IPS DF 4.7 (cell line): ENCODE results near the gene SLC35B1.
A peak's percentile ranks its signal among the peaks of the same experiment; 100 is the strongest.

Experiments used
- DNase-seq: peaks from one replicate; pipeline ENCODE4 v3.0.0-alpha.2; 2013; ENCODE audit warnings: low spot score; ENCODE audit errors: extremely low read depth

The SLC35B1 gene

DNA sequence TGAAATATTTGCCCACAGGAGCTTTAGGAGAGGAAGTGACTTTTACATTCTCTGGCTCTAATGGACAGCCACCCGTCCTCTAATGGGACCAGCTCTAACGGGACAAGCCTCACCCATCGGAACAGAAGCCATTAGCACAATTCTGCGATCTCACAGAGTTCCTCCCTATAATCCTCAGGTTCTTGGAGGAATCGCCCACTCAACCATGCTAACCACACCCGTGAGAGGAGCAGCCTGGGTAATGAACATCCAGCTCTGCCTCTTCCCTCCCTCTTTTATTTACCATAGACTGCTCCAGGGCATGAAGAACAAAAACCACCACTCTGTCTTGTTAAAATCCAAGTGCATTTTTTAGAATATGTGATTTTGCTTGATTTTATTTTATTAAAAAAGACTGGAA lies 6.8 kb downstream of the SLC35B1 start:
- DNase-seq: no peak

DNA sequence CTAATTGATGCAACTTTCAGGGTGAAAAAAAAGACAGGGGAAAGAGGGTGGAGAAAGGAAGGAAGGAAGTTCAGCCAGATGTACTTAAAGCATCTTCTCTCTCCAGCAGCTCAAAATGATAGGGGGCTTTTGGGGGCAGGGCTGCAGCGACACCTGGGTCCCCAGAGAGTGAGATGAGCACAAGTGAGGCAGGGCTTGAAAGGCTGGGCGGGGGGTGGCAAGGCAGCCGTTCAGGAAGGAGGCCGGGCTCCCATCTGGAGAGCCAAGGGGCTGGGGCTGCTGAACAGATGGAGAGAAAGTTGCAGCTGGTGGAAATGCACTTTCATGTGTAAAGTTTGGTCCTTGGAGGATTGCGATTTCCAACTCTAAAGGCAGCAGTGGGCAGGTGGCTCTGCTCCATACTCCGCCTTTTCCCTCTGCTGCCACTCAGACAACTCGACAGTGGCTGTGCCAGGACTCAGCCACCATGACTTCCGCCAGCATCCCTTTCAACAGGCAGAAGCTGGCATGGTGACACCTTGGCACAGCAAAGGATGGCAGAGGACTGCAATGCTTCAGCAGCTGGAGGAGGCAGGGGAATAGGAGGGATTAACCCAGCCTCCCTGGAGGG lies 7.7 kb downstream of the SLC35B1 start:
- DNase-seq: no peak

DNA sequence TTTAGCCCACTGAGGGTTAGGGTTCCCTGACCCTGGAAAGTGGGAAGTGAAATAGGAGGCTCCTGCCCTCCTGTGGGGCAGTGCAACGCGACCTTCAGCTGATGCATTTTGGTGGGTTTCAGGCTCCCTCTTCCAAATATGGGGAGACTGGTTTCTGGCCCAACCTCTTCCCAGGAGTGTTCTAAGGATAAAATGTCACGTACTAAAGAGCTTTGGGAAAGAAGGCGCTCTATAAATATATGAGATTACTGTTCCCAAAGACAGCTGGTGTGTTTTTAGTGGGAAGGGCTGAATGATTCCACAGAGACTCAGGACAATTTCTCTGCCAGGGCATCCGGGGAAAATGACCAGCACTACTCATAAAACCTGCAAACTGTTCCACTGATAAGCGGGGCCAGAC lies 9.8 kb downstream of the SLC35B1 start:
- DNase-seq: no peak

DNA sequence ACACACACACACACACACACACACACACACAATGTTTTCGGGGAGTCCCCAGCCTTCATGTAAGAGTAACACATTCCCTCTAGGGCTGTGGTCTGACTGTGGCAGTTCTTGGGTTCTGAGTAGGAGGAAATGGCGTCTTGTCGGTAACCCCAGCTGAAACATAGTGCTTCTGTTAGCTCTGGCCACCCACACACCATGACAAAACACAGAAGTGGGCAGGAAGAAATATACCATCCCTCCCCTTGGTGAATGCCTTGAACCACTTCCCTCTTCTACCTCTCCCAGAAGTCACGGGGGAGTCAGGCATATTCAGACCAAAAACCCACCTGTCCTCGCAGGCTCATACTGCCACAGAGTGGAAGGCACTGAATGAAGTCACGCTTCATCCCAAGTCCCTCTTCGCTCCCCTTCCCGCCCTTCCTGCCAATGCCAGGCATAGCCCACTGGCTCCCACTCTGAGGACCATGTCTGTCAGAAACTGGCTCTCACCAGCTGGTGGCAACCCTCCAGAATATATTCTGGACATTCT lies 11.5 kb downstream of the SLC35B1 start:
- DNase-seq: no peak

DNA sequence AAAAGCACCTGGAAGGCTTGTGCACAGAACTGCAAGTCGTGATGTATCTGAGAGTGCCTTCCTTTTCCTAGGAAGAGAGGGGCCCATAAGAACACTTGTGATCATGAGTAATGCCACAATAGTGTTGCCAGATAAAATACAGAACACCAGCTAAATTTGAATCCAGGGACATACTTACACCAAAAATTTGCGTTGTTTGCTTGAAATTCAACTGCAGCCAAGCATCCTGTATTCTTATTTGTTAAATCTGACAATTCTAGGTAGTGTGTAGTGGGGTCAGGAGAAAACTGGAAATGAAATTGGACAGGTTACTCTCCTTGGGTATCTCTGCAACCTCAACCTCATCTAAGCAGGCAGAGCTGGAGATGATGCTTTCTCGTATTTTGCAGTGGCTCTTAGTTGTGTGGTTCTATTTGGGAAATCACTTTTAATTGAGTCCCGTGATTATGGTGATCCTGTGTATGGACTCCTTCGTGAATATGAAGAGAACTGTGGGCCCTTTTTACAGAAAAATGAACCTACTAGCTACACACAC lies 12.0 kb downstream of the SLC35B1 start:
- no peak for DNase-seq

DNA sequence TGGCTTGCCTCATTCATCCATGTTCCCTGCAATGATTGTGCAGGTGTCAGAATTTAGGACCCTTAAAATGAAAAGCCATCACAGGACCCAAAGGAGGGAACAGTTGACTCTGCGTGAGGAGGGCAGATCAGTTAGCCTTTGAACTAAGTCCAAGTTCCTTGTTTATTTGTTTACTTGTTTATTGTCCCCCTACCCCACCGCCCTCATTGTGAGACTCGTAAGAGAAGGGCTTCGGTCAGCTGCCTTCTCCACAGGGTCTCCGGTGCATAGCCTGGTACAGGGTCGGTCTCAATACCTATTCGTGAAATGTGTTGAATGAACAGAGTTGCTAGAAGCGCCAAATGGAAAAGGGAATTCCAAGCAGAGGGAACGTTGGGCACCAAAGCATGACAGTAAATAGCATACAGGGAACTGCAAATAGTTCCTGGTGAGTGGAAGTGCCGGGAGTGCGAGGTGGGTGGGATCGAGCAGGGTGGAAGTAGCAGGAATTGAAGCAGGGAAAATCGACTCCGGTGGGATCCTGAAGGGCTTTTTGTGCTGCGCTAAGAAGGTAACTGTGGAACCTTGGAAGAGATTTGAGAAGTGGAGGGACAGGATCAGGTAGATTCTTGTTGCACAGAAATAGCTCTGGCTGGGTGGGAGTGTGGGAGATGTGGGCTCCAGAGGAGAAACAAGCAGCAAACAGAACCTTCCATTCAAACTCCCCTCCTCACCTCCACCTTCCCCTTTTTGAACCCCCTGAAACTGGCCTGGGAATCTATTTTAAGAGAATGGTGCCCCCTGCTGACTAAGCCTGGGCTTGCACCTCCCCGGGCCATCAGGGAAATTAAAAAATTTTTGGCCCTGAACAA lies 12.7 kb downstream of the SLC35B1 start:
- no peak for DNase-seq

DNA sequence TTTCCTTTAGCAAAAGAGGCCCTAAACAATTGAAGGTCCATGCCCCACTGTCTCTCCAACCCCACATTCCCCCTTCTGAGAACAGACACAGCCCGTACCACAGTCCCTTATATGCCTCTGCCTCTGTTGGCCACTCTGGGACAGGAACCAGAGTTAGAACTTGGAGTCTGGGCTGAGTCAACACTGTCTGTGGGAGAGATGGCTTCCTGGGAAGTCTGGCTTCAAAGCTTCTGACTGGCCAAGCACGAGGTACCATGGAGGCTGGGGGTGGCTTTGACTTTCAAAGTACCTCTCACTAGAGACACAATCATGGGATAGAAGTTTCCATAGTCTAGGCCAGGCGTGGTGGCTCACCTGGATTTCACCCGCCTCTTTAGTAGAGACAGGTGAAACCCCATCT lies 15.0 kb downstream of the SLC35B1 start:
- no peak for DNase-seq

DNA sequence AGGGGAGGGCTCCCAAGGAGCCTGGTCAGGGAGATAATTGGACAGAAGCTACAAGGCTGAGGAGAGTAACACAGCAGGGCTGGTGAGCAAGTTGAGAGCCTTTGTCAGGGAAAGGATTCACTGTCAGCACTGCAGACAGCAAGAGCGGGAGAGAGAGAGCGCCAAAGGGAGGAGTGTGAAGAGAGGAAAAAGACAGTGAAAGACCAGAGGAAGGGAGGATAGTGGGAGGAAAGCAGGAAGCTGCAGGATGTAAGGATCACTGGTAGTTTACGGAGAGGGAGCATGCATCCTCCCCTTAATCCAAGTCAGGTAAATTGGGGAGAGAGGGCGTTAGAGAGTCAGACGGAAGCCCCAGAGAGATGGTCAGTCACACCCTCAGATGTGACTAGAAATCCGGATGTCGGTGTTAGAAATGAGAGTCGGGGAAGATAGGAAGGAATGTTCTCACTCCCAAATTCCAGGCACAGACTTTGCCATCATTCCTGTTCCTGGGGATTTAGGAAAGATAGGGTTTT lies 16.0 kb downstream of the SLC35B1 start:
- no peak for DNase-seq

DNA sequence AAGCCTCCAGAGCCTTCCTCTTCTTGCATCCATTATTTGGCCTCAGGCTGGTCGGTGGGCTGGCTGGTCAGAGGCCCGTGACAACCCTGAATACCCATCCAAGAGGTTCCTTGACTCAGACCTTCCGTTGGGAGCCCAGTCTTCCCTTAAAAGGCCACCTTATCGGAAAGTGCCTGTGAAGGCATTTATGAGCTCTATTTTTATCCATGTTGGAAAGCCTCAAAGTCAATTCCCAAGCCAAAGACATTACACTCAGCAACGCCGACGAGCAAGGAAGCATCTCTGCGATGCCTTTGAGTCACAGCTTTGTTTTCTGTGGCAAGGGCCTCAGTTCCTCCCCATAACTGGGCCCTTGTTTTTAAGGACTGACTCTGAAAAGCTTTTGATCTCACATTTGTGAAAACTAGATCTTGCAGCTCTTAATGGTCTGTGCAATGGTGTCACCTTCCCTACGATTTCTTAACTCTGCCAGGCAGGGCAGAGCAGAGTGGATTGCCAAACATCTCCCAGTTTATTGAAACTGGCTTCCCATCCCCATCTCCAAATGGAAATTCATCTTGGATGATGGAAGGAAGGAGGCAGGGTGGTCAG lies 16.6 kb downstream of the SLC35B1 start:
- DNase-seq: no peak

DNA sequence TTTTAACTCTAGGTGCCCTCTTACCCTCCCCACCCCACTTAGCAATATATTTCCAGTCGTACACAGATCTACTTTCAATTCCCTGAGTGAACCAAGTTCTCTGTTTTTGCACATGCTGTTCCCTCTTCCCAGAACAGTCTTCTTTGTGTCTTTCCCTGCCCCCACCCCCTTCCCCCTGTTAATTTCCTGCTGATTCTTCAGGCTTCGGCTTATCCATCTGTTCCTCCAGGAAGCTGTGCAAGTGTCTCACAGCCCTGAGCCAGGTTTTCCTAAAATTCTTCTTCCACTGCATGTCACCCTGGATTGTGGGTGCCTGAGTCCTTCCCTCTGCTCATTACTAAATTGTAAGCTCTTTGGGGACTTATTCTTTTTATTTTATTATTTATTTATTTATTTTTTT lies 17.5 kb downstream of the SLC35B1 start:
- no peak for DNase-seq

DNA sequence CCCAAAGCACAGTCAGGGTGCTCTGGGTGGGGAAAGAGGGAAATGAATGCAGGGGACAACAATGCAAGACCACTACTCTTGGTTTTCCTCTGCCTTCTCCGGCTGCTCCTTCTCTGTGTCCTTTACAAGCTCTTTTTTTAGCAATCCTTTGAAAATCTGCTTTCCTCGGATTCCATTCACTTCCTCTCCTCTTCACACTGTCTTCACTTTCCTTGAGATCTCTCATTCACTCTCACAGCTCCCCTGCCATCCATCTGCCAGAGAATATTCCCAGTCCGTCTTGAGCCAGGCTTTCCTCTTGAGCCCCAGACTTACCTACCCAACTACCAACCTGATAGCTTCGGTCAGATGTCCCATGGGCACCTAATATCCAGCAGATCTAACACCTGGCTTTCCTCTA lies 18.9 kb downstream of the SLC35B1 start:
- DNase-seq: no peak

DNA sequence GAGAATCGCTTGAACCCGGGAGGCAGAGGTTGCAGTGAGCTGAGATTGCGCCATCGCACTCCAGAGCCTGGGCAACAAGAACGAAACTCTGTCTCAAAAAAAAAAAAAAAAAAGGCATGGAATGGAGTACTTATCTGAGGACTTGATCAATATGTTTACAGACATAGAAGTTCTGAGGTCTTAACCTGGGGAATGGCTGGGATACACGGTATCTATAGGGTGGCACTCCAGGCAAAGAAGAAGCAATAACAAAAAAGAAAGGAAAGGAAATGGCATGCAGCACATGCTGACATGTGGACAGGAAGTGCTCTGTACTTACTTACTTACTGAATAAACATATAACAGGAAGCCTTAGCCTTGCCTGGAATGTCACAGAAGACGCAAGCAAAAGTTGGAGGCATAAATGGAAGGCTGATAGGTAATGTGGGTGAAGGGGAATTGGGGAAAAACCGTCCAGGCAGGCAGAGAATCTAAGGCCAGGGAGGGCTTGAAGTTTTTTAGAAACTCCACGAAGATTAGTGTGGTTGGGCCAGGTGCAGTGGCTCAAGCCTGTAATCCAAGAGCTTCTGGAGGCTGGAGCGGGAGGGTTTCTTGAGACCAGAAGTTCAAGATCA lies 19.8 kb downstream of the SLC35B1 start:
- no peak for DNase-seq

DNA sequence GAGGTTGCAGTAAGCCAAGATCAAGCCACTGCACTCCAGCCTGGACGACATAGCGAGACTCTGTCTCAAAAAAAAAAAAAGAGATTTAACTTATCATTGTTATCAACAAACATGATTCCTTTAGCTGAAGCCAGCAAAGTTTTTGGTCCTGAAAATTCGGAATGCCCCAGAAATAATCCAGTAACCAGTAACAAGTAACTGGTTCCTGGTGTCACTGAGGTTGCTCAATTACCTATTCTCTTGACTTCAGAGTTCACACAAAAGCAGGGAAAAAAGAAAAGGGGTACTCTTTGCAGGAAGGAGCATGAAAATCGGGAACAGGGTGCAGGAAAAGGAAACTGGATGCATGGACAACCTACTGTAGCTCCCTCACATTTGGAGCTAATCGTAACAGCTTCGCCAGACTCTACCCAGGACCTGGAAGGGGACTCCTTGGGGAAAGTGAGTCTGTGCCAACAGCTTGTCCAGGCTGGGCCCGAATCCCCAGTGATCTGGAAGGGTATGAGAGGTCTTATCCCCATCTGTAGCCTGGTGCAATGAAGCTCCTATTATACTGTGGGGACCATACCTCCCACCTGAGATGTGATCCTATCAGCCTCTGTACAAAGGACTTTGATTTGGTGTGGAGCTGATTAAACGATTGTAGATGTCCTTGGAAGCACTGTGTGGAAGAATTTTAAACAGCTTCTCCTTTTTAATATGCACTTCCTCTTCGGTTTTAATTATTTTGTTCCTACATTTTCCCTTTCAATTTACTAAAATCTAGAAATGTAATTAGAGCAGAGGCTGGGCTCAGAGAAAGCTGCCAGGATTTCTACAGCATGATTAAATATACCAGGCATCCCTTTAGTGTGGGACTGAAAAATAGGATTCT lies 26.4 kb downstream of the SLC35B1 start:
- DNase-seq: no peak

DNA sequence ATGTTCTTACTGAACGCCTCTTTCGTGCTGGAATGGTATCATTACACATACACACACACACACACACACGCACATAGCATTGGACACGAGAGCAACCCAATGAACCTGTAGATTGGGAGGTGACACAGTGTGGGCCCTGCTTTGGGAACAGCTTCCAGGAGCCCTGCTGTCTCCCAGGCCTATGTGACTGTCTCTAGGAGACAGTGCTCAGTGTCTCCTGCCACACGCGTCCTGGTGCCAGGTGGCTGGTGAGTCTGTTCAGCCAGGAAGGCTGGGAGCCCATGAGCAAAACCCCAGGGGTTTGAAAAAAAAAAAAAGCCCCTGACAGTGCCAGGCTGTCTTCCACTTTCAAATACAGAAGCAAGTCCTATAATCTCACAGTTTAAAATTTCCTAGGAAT lies 27.4 kb downstream of the SLC35B1 start:
- no peak for DNase-seq

DNA sequence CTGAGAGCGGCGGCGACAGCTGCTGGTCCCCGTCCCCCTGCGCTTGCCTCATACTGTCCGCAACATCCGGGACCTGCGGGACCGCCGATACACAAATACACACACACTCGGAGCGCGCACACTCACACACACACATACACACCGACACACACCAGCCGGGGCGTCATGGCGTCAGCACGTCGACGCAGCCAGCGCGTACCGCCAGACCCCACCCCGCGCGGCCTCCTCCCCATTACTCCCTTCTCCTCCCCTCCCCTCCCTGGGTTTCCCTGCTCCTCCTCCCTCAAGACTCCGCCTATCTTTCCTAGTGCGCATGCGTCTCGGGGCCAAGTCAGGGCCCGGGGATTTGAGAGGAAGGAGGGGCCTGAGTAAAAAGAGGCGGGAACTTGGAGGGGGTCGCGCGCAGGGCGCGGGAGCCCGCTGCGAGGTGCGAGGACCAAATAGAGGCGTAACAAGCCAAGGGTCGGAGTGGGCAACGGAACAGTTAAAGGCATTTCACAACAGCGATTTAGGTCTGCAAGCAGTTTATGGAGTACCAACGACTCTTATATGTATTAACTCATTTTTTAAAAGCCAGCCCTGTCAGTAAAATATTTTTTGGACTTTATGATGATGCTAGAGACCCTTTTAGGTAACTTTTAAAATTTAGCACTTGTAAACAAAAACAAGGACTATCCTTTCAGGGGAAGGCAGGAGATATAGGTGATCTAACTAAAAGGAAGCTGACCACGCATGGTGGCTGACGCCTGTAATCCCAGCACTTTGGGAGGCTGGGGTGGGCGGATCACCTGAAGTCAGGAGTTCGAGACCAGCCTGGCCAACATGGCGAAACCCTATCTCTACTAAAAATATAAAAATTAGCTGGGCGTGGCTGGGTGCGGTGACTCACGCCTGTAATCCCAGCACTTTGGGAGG lies 29.6 kb downstream of the SLC35B1 start, which contains the start of gene SPOP:
Gene SPOP (minus strand): TSS at position 165 of the 915 bp plus-strand sequence. CDS start 55,287 bp downstream, outside the sequence.
- peak; percentile 88 for DNase-seq

DNA sequence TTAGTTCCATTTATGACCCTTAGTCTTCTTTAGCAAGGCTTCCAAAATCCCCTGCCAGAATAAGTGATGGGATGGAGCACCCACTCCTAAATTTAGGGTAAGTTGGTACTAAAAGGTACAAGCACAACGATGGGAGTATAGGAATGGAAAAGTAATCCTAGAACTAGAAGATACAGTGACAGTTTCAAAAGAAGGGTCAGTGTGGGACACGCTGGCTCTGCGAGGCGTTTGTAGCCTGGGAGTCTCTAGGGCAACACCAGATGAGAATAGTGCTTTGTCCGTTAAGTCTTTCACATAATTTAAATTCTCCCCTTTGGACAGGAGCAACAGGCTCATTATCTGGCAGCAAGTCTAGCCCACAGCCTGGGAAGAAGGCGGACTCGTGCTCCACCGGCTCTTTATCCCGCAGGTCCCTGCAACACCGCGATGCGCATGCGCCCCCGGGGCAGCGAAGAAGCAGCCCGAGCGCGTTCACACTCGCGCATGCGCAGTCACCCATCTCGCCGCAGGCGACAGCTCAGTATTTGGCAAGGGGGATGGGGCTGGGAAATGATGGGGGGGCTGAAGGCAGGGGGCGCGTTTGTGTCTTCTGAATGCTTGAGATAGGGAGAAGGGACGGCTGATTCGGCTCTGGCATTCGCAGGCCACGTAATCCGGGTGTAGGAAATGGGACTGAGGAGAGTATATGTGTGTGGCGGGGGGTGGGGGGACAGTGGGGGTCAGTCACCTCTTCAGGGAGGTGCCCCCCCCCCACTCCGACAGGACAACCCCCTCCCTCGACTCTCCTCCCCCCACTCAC lies 30.4 kb downstream of the SLC35B1 start:
- peak; percentile 78 for DNase-seq

DNA sequence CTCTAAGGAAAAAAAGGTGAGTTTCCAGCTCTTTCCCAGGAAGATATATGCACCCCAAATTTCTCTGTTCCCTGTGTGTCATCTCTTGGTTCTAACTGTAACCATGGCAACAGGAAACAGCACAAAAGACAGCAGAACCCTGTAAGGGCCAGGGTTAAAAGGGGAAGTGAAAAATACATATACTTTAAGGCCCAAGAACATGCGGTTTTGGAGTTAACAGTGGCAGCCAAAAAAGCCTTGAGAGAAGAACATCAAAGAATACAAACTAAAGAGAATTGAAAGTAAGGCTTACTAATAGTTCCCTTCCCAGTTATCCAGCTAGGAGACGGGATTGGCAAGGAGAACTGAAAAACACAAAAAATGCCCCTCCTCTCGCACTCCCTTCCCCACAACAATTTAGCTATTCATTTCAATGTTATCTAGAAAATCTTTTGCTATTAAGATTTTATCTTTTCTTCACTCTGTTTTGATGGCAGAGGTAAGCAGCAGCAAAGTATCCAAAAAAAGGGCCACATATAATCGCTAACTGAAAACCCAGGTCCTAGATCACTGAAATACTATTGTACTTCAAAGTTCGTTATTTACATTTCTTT lies 31.4 kb downstream of the SLC35B1 start:
- DNase-seq: no peak

DNA sequence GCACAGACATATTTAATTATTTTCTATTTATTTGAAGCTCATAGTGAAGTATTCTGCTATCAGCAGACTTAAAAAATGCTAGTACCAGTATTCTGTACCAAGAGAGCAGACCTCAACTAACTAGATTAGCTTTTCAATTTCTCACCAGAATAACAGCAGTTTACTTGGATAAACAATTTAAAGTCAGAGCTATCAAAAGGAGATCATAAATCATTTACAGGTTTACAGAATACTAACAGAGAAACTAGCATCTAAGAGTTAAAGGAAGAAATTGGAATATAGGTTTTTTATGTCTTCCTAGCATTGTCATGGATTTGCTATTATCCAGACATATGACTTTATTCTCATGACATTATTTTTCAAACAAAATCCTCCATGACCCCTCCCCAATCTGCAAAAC lies 33.3 kb downstream of the SLC35B1 start:
- DNase-seq: no peak
